HCT116 (cell line): Measurements from ENCODE around the gene CYP27A1. TPM values are rescaled to one million over a fixed set of nuclear protein-coding genes. Genes with fewer than 3 reads are reported as not detected.

ENCODE experiments used
- ATAC-seq: fragments of 200-7000 bp; cut with Tn5 transposase; 2 replicates; pipeline ENCODE4 v1.9.1; 2020; ENCODE audit warnings: mild to moderate bottlenecking, moderate library complexity
- BruUV-seq: library from RNA; stranded (reverse); fragments of 400-500 nt; replicated peaks from 2 replicates; lab custom pipeline; 2021; lab: Mats Ljungman, UMichigan
- CTCF ChIA-PET: fragments of 300-600 bp; sonication (Branson Sonifier 250); formaldehyde crosslinking; loops from one replicate; lab custom pipeline; 2021; ENCODE audit warnings: antibody characterized with exemption; lab: Charles Lee
- POLR2A ChIA-PET: fragments of 300-600, 350-600 bp; sonication (Branson Sonifier 250); formaldehyde crosslinking; loops from one replicate; lab custom pipeline; 2021; ENCODE audit warnings: antibody characterized with exemption; lab: Charles Lee
- RAD21 ChIA-PET, 2 experiments: fragments of 300-600 bp; sonication (Branson Sonifier 250); formaldehyde crosslinking; loops; one replicate each; lab custom pipeline; 2023; ENCODE audit warnings: low total read pairs in 2 of 2; ENCODE audit not compliant: uncharacterized antibody in 2 of 2, unreplicated experiment in 2 of 2, low non-redundant PET in 1 of 2; lab: Charles Lee
- DNase-seq: peaks from one replicate; pipeline ENCODE4 v3.0.0-alpha.2; 2010; ENCODE audit warnings: low read depth, low spot score
- H2AFZ ChIP-seq: fragments of 200-600 bp; shearing (Covaris generic), sonication (generic); 2 replicates; pipeline ENCODE4 v1.6.1; 2017; ENCODE audit warnings: low read depth, mixed run types, mixed read lengths, antibody characterized with exemption, low read length; ENCODE audit not compliant: poor library complexity, severe bottlenecking
- H3K27ac ChIP-seq: 2 replicates; pipeline ENCODE4 v1.5.1; 2012; ENCODE audit warnings: low read depth, low read length
- H3K27me3 ChIP-seq: fragments of 200-600 bp; sonication (generic); 2 replicates; pipeline ENCODE4 v1.6.1; 2016; ENCODE audit warnings: mixed run types, low read length, mixed read lengths; ENCODE audit not compliant: insufficient read depth
- H3K36me3 ChIP-seq, 2 experiments: fragments of 200-500 bp in 1 of 2; fragments of 200-600 bp in 1 of 2; sonication (Bioruptor generic) in 1 of 2; sonication (generic) in 1 of 2; 2 replicates each; pipeline versions ENCODE4 v1.5.1 to v1.6.1; 2014 to 2016; ENCODE audit warnings: low read length in 2 of 2, inconsistent platforms in 1 of 2, mixed read lengths in 1 of 2, mixed run types in 1 of 2; ENCODE audit not compliant: insufficient read depth in 2 of 2, control insufficient read depth in 1 of 2
- H3K4me1 ChIP-seq, 2 experiments: fragments of 200-600 bp in 1 of 2; sonication (generic) in 1 of 2; 2 replicates each; pipeline versions ENCODE4 v1.5.1 to v1.6.1; 2012 to 2017; ENCODE audit warnings: low read length in 2 of 2, inconsistent platforms in 1 of 2, mild to moderate bottlenecking in 1 of 2, mixed read lengths in 1 of 2, mixed run types in 1 of 2, moderate library complexity in 1 of 2; ENCODE audit not compliant: insufficient read depth in 2 of 2, control insufficient read depth in 1 of 2
- H3K4me2 ChIP-seq: fragments of 200-600 bp; sonication (generic); 2 replicates; pipeline ENCODE4 v1.6.1; 2017; ENCODE audit warnings: mixed run types, low read length, mixed read lengths
- H3K4me3 ChIP-seq, 2 experiments: fragments of 200-600 bp in 1 of 2; sonication (generic) in 1 of 2; replicated peaks in 1 of 2; 2 replicates each; pipeline ENCODE4 v1.5.1; 2011 to 2016; ENCODE audit warnings: low read length in 2 of 2, control low read depth in 1 of 2, low read depth in 1 of 2, mild to moderate bottlenecking in 1 of 2, mixed read lengths in 1 of 2, mixed run types in 1 of 2
- H3K79me2 ChIP-seq: fragments of 200-600 bp; sonication (generic); 2 replicates; pipeline ENCODE4 v1.6.1; 2017; ENCODE audit warnings: mild to moderate bottlenecking, mixed run types, low read length, moderate library complexity, mixed read lengths; ENCODE audit not compliant: insufficient read depth
- H3K9ac ChIP-seq: fragments of 200-600 bp; sonication (generic); 2 replicates; pipeline ENCODE4 v1.6.1; 2016; ENCODE audit warnings: low read length, mixed read lengths
- H3K9me2 ChIP-seq: fragments of 200-600 bp; sonication (generic), shearing (Covaris generic); 2 replicates; pipeline ENCODE4 v1.6.1; 2017; ENCODE audit warnings: mixed run types, mild to moderate bottlenecking, moderate library complexity; ENCODE audit not compliant: insufficient read depth
- H3K9me3 ChIP-seq, 2 experiments: fragments of 200-500 bp in 1 of 2; fragments of 200-600 bp in 1 of 2; sonication (Bioruptor generic) in 1 of 2; sonication (generic) in 1 of 2; 2 replicates each; pipeline ENCODE4 v1.6.1; 2014 to 2017; ENCODE audit warnings: low read length in 2 of 2, mixed read lengths in 2 of 2, inconsistent platforms in 1 of 2, low read depth in 1 of 2, mild to moderate bottlenecking in 1 of 2, mixed run types in 1 of 2, moderate library complexity in 1 of 2; ENCODE audit not compliant: control insufficient read depth in 1 of 2, insufficient read depth in 1 of 2
- H4K20me1 ChIP-seq: fragments of 200-600 bp; sonication (generic), shearing (Covaris generic); 2 replicates; pipeline ENCODE4 v1.6.1; 2017; ENCODE audit warnings: mixed run types, mild to moderate bottlenecking, moderate library complexity; ENCODE audit not compliant: insufficient read depth
- ATF3 ChIP-seq: IDR thresholded peaks from 2 replicates; pipeline ENCODE4 v1.6.1; 2012
- CEBPB ChIP-seq: IDR thresholded peaks from 2 replicates; pipeline ENCODE4 v1.6.1; 2012; ENCODE audit warnings: low read depth
- ELF1 ChIP-seq: IDR thresholded peaks from 2 replicates; pipeline ENCODE4 v1.6.1; 2012; ENCODE audit warnings: low read depth, borderline replicate concordance
- FOSL1 ChIP-seq: IDR thresholded peaks from 2 replicates; pipeline ENCODE4 v1.6.1; 2012; ENCODE audit warnings: low read depth
- JUND ChIP-seq: IDR thresholded peaks from 2 replicates; pipeline ENCODE4 v1.6.1; 2012
- SIN3A ChIP-seq: IDR thresholded peaks from 2 replicates; pipeline ENCODE4 v1.6.1; 2012; ENCODE audit warnings: low read depth
- TCF7L2 ChIP-seq: IDR thresholded peaks from 2 replicates; pipeline ENCODE4 v1.7.0; 2011; ENCODE audit warnings: borderline replicate concordance, inconsistent platforms; ENCODE audit not compliant: insufficient read depth, insufficient read length; ENCODE audit errors: extremely low read depth
- intact Hi-C: fragments of 100-400 bp; cut with micrococcal nuclease; formaldehyde crosslinking; loops from 2 replicates; pipeline ENCODE4 v1.10.0; 2022
- microRNA-seq: library from miRNA; unstranded; fragments of <30 nt; microRNA quantifications from one replicate; pipeline ENCODE4, GENCODE V29; 2016; ENCODE audit warnings: borderline number of aligned reads
- total RNA-seq: library from RNA; stranded (reverse); gene quantifications from one replicate; pipeline ENCODE4 v1.2.1, GENCODE V29; 2021; ENCODE audit not compliant: unreplicated experiment
- TF ChIP-seq, protein P1 (sequence below), 3 experiments: fragments of 200-600 bp in 1 of 3; sonication (generic) in 1 of 3; IDR thresholded peaks in 2 of 3; conservative IDR thresholded peaks in 1 of 3; 2 replicates each; pipeline ENCODE4 v1.5.1; 2012 to 2017; ENCODE audit warnings: low read depth in 2 of 3, low read length in 2 of 3, antibody characterized with exemption in 1 of 3, borderline replicate concordance in 1 of 3, control low read depth in 1 of 3, mild to moderate bottlenecking in 1 of 3, mixed read lengths in 1 of 3, mixed run types in 1 of 3, moderate library complexity in 1 of 3; ENCODE audit not compliant: insufficient read depth in 1 of 3

CYP27A1 gene
- total RNA-seq, 1 experiment from 2014 or later: 1.6 TPM

- peaks cover 13% of the 10 kb centered on the region; the same call in 1 of the 2 replicates for H3K27me3 ChIP-seq
- ChIA-PET CTCF (interaction anchor here (0.8 to 1.0 kb wide), 2 partner anchors 9 to 35 kb away, joined by 3 read pairs; no protein-coding TSS in a partner anchor), POLR2A (no interaction called here), RAD21 (no interaction called here)
- no TSS peak for BruUV-seq
- peaks cover 12 to 29% of the 10 kb centered on the region in 2 experiments for H3K4me1 ChIP-seq
- no peak overlapping the region for H3K4me3 ChIP-seq
- H4K20me1 ChIP-seq: no peaks in the 10 kb centered on the region
- H3K36me3 ChIP-seq: no peaks in the 10 kb centered on the region
- no peak overlapping the region for H2AFZ ChIP-seq
- ATAC-seq: no peak
- no peak overlapping the region for H3K27ac ChIP-seq
- no peaks in the 10 kb centered on the region for H3K9me3 ChIP-seq
- no peaks in the 10 kb centered on the region for H3K9me2 ChIP-seq
- intact Hi-C loops: no loop called here
- no peak overlapping the region for H3K9ac ChIP-seq
- H3K79me2 ChIP-seq: no peaks in the 10 kb centered on the region
- TF ChIP-seq ELF1 (no peak), TCF7L2 (no peak), FOSL1 (no peak), SIN3A (no peak), CEBPB (no peak), ATF3 (no peak), JUND (no peak)
- TF ChIP-seq, protein P1, sequence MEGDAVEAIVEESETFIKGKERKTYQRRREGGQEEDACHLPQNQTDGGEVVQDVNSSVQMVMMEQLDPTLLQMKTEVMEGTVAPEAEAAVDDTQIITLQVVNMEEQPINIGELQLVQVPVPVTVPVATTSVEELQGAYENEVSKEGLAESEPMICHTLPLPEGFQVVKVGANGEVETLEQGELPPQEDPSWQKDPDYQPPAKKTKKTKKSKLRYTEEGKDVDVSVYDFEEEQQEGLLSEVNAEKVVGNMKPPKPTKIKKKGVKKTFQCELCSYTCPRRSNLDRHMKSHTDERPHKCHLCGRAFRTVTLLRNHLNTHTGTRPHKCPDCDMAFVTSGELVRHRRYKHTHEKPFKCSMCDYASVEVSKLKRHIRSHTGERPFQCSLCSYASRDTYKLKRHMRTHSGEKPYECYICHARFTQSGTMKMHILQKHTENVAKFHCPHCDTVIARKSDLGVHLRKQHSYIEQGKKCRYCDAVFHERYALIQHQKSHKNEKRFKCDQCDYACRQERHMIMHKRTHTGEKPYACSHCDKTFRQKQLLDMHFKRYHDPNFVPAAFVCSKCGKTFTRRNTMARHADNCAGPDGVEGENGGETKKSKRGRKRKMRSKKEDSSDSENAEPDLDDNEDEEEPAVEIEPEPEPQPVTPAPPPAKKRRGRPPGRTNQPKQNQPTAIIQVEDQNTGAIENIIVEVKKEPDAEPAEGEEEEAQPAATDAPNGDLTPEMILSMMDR (IDR thresholded peaks at IDR 0.05 in 2 of 3, conservative IDR thresholded peaks at IDR 0.05 in 1 of 3; ENCODE audit: borderline replicate concordance in 1 of 3, insufficient read depth in 1 of 3, low read depth in 2 of 3, low read length in 2 of 3): no peak
- DNase-seq: no peak
- H3K4me2 ChIP-seq: no peak overlapping the region
These were observed 81.1 kb downstream of the CYP27A1 start for GRCh38 chr2:218863021-218863520.

Small RNAs within 50 kb of the gene (microRNA-seq; reads per million reads assigned to microRNA genes)
- gene MIR9500: not detected

Other genes starting within 250 kb of the CYP27A1 start
- gene USP37, start 213.8 kb upstream of the CYP27A1 start, total RNA-seq: 23.5 TPM
- 65.7 TPM for gene CNOT9, start 213.3 kb upstream of the CYP27A1 start, total RNA-seq
- gene PLCD4, start 174.2 kb upstream of the CYP27A1 start, total RNA-seq: 0.64 TPM
- 29.2 TPM for gene ZNF142, start 122.5 kb upstream of the CYP27A1 start, total RNA-seq
- 57.4 TPM for gene BCS1L, start 122.5 kb upstream of the CYP27A1 start, total RNA-seq
- 23.4 TPM for gene RNF25, start 110.1 kb upstream of the CYP27A1 start, total RNA-seq
- gene STK36, start 110.1 kb upstream of the CYP27A1 start, total RNA-seq: 45.5 TPM
- 53.0 TPM for gene TTLL4, start 71.3 kb upstream of the CYP27A1 start, total RNA-seq
- not detected for gene PRKAG3, start 49.7 kb downstream of the CYP27A1 start, total RNA-seq
- gene WNT6, start 77.7 kb downstream of the CYP27A1 start, total RNA-seq: 1.4 TPM
- 1.5 TPM for gene WNT10A, start 98.7 kb downstream of the CYP27A1 start, total RNA-seq
- gene CDK5R2, start 177.5 kb downstream of the CYP27A1 start, total RNA-seq: 0.44 TPM
- gene FEV, start 203.0 kb downstream of the CYP27A1 start, total RNA-seq: not detected
- not detected for gene CRYBA2, start 211.3 kb downstream of the CYP27A1 start, total RNA-seq